HFFc6 (cell line): ENCODE results near the gene C1orf105. TPM values are rescaled to one million over a fixed set of nuclear protein-coding genes. Genes with fewer than 3 reads are reported as not detected.
"Not testable (repeated sequence)": the region's sequence is repeated elsewhere in the genome, so short reads cannot be mapped to it uniquely, and the experiment has no call there.

ENCODE experiments used
- DNase-seq: peaks from one replicate; pipeline ENCODE4 v3.0.0-alpha.2; 2018
- H3K27ac Mint-ChIP-seq: 2 replicates; pipeline ENCODE4 v1.8.0; 2020; ENCODE audit warnings: mild to moderate bottlenecking, mixed read lengths
- H3K27me3 Mint-ChIP-seq: 2 replicates; pipeline ENCODE4 v1.8.0; 2021; ENCODE audit warnings: mild to moderate bottlenecking, moderate library complexity, mixed read lengths; ENCODE audit not compliant: insufficient read depth
- H3K36me3 Mint-ChIP-seq: 2 replicates; pipeline ENCODE4 v1.8.0; 2021; ENCODE audit warnings: low read depth, mixed read lengths
- H3K4me1 Mint-ChIP-seq: 2 replicates; pipeline ENCODE4 v1.8.0; 2020; ENCODE audit warnings: low read depth, mixed read lengths
- H3K4me3 Mint-ChIP-seq: 2 replicates; pipeline ENCODE4 v1.8.0; 2020; ENCODE audit warnings: mild to moderate bottlenecking, moderate library complexity, mixed read lengths
- H3K9me3 Mint-ChIP-seq: 2 replicates; pipeline ENCODE4 v1.8.0; 2020; ENCODE audit warnings: mild to moderate bottlenecking, mixed read lengths
- CTCF ChIP-seq: fragments of 200-600 bp; sonication (generic); IDR thresholded peaks from 2 replicates; pipeline ENCODE4 v1.5.0; 2021; ENCODE audit warnings: antibody characterized with exemption, mild to moderate bottlenecking
- total RNA-seq, 6 experiments: library from RNA; stranded (reverse); fragmentation: NEBNext Ultra II Directional; extraction: Animal tissue kit (Norgen Biotek cat#: 25700); gene quantifications; 2 replicates in 1 of 6; 3 replicates in 5 of 6; pipeline ENCODE4 v1.2.3, GENCODE V29; 2021

The C1orf105 gene
- total RNA-seq, 6 experiments from 2014 or later: not detected

DNA sequence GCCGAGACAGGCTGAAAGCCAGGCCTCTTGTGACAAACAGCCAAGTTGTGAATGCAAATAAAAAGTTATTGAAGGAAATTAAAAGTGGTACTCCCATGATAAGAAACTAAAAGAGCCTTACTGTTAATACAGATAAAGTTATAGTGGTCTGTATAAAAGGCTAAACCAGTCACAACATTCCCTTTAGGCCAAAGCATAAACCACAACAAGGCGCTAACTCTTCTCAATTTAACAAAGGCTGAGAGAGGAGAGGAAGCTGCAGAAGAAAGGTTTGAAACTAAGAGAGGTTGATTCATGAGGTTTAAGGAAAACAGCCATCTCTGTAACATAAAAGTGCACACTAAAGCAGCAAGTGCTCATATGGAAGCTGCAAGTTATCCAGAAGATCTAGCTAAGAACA, 10.7 kb downstream of the C1orf105 start:
- no peak for TF ChIP-seq CTCF
- H3K4me1 Mint-ChIP-seq: no peaks in the 10 kb centered on the region
- no peak overlapping the region for H3K27ac Mint-ChIP-seq
- DNase-seq: no peak
- peaks cover 7% of the 10 kb centered on the region; the same call in 1 of the 2 replicates for H3K9me3 Mint-ChIP-seq
- H3K27me3 Mint-ChIP-seq: no peaks in the 10 kb centered on the region
- no peak overlapping the region for H3K4me3 Mint-ChIP-seq
- H3K36me3 Mint-ChIP-seq: peaks cover 9% of the 10 kb centered on the region; the same call in 1 of the 2 replicates

GRCh38 chr1:172431721-172432192, 11.3 kb downstream of the C1orf105 start:
- DNase-seq: no peak
- Mint-ChIP-seq H3K4me1 (no peaks in the 10 kb centered on the region), H3K9me3 (peaks cover 8% of the 10 kb centered on the region; the same call in 1 of the 2 replicates), H3K27me3 (no peaks in the 10 kb centered on the region), H3K36me3 (peaks cover 9% of the 10 kb centered on the region; the same call in 1 of the 2 replicates), H3K4me3 (no peak overlapping the region), H3K27ac (no peak overlapping the region)
- TF ChIP-seq CTCF: no peak

GRCh38 chr1:172437183-172437582, 16.7 kb downstream of the C1orf105 start:
- Mint-ChIP-seq H3K36me3 (peaks cover 27% of the 10 kb centered on the region), H3K4me1 (peaks cover 12% of the 10 kb centered on the region)
- H3K4me3 Mint-ChIP-seq, DNase-seq, H3K9me3 Mint-ChIP-seq, H3K27me3 Mint-ChIP-seq, H3K27ac Mint-ChIP-seq: not testable (repeated sequence)

DNA sequence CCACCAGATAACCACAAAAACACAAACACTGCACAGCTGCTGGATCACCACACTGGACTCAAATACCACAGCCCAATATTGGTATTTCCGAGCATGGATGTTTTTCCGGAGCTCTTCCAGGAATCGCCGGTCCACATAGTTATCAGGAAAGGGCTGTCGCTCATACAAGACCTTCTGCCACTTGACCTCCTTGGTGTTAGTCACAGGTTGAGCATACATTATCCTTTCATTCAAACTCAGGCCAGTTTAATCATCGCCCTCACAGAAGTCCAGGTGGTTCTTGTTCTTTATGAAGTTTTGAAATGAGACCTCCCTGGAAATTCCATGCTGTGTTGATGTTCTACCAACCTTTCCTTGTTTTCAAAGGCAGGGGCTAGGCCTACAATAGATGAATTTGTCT, 21.9 kb downstream of the C1orf105 start:
- DNase-seq: no peak
- no peak for TF ChIP-seq CTCF
- no peak overlapping the region for H3K27ac Mint-ChIP-seq
- H3K4me1 Mint-ChIP-seq: peaks cover 31% of the 10 kb centered on the region
- H3K27me3 Mint-ChIP-seq: no peaks in the 10 kb centered on the region
- peak overlapping the region; percentile 27 for H3K4me3 Mint-ChIP-seq
- peaks cover 27% of the 10 kb centered on the region for H3K36me3 Mint-ChIP-seq
- no peaks in the 10 kb centered on the region for H3K9me3 Mint-ChIP-seq

- Mint-ChIP-seq H3K27ac (peak overlapping the region; percentile 82), H3K27me3 (no peaks in the 10 kb centered on the region; the same call in 1 of the 2 replicates), H3K4me3 (peak overlapping the region; percentile 94), H3K4me1 (peaks cover 35% of the 10 kb centered on the region), H3K9me3 (no peaks in the 10 kb centered on the region), H3K36me3 (peaks cover 26% of the 10 kb centered on the region)
- no peak for TF ChIP-seq CTCF
- DNase-seq: no peak
Measured at GRCh38 chr1:172442843-172443565, 22.5 kb downstream of the C1orf105 start.

GRCh38 chr1:172443666-172444453, 23.4 kb downstream of the C1orf105 start, which contains the start of gene PIGC:
Gene PIGC, minus strand, starts transcription at chr1:172444069. Its CDS starts 1,447 bp downstream, at chr1:172442622.
- peak; percentile 92 for TF ChIP-seq CTCF
- Mint-ChIP-seq H3K36me3 (peaks cover 22% of the 10 kb centered on the region), H3K27ac (peak within 1 kb of the TSS; percentile 82), H3K9me3 (no peaks in the 10 kb centered on the region), H3K27me3 (no peaks in the 10 kb centered on the region; the same call in 1 of the 2 replicates), H3K4me1 (peaks cover 39% of the 10 kb centered on the region), H3K4me3 (peak within 1 kb of the TSS; percentile 94)
- peak; percentile 80 for DNase-seq
